H1 (cell line): ENCODE results near the gene CAMTA1. TPM values are rescaled to one million over a fixed set of nuclear protein-coding genes. Genes with fewer than 3 reads are reported as not detected.

ENCODE experiments used
- CHD7 ChIP-seq: fragments of 300-600 bp; sonication (generic); IDR thresholded peaks from 2 replicates; pipeline ENCODE4 v1.7.1; 2012; ENCODE audit warnings: low read length, moderate library complexity, mild to moderate bottlenecking, inconsistent platforms; ENCODE audit not compliant: insufficient replicate concordance
- HDAC2 ChIP-seq, 2 experiments: fragments of 300-600 bp in 1 of 2; sonication (generic) in 1 of 2; IDR thresholded peaks; 2 replicates each; pipeline ENCODE4 v1.6.1; 2011 to 2012; ENCODE audit warnings: low read depth in 2 of 2, low read length in 2 of 2, mild to moderate bottlenecking in 2 of 2, moderate library complexity in 2 of 2, borderline replicate concordance in 1 of 2, inconsistent platforms in 1 of 2
- SRF ChIP-seq: IDR thresholded peaks from 2 replicates; pipeline ENCODE4 v1.6.1; 2011; ENCODE audit warnings: mild to moderate bottlenecking, low read depth, low read length, moderate library complexity
- TCF12 ChIP-seq: IDR thresholded peaks from 2 replicates; pipeline ENCODE4 v1.6.1; 2011; ENCODE audit warnings: low read depth, mild to moderate bottlenecking, low read length
- polyA plus RNA-seq, 7 experiments: library from polyadenylated mRNA; depleted of rRNA in 3 of 7; stranded (reverse) in 5 of 7; unstranded in 2 of 7; fragments of >200 nt in 5 of 7; fragments of 200-250 nt in 2 of 7; gene quantifications; 1 replicate in 5 of 7; 2 replicates in 1 of 7; 4 replicates in 1 of 7; pipeline versions ENCODE4 v1.2.1 to v1.2.3, GENCODE V29; 2011 to 2013; ENCODE audit warnings: missing spikeins in 2 of 7, mixed read lengths in 2 of 7
- total RNA-seq: library from RNA; stranded (reverse); fragmentation: NEBNext Ultra II Directional; extraction: Animal tissue kit (Norgen Biotek cat#: 25700); gene quantifications from 2 replicates; pipeline ENCODE4 v1.2.1, GENCODE V29; 2021

CAMTA1 gene
- total and polyA plus RNA-seq, 2 of the 8 experiments (the other 6 are each of a cell fraction or from before 2014, with no cell fraction given), result 65.0 to 119 TPM

GRCh38 chr1:7508052-7508933 lies 723.0 kb downstream of the CAMTA1 start (continued):
- no peak for TF ChIP-seq CHD7
- no peak for TF ChIP-seq SRF
- no peak for TF ChIP-seq HDAC2 (IDR thresholded peaks at IDR 0.05; ENCODE audit: borderline replicate concordance in 1 of 2, low read depth in 2 of 2, low read length in 2 of 2)
- no peak for TF ChIP-seq TCF12
